Heart left ventricle (tissue), 16 donors: ENCODE data around the gene PET117. TPM values are rescaled to one million over a fixed set of nuclear protein-coding genes. Genes with fewer than 3 reads are reported as not detected.

ENCODE experiments used
- ATAC-seq, 4 donors: fragments of 200-7000 bp; cut with Tn5 transposase; one replicate each; pipeline ENCODE4 v1.9.1; 2020 to 2022; ENCODE audit warnings: moderate library complexity in 4 of 4, mild to moderate bottlenecking in 3 of 4, moderate number of reproducible peaks in 1 of 4
- DNase-seq, 5 donors: peaks; one replicate each; pipeline ENCODE4 v3.0.0-alpha.2; 2020
- H3K27ac ChIP-seq, 12 donors: fragments of 200-600 bp; sonication (generic) in 4 of 12; one replicate each; pipeline versions ENCODE4 v1.5.0 to v1.8.0; 2016 to 2022; ENCODE audit warnings: mild to moderate bottlenecking in 2 of 12
- H3K27me3 ChIP-seq, 9 donors: fragments of 200-600 bp; sonication (generic) in 2 of 9; one replicate each; pipeline versions ENCODE4 v1.5.1 to v1.8.0; 2016 to 2022; ENCODE audit warnings: mild to moderate bottlenecking in 3 of 9
- H3K36me3 ChIP-seq, 9 donors: fragments of 200-600 bp; sonication (generic) in 2 of 9; one replicate each; pipeline versions ENCODE4 v1.5.0 to v1.8.0; 2018 to 2022; ENCODE audit warnings: mild to moderate bottlenecking in 2 of 9
- H3K4me1 ChIP-seq, 12 donors: fragments of 200-600 bp; sonication (generic) in 4 of 12; one replicate each; pipeline versions ENCODE4 v1.5.0 to v1.8.0; 2016 to 2022; ENCODE audit warnings: mild to moderate bottlenecking in 3 of 12
- H3K4me3 ChIP-seq, 12 donors: fragments of 200-600 bp; sonication (generic) in 4 of 12; one replicate each; pipeline versions ENCODE4 v1.5.0 to v1.8.0; 2017 to 2022; ENCODE audit warnings: mild to moderate bottlenecking in 9 of 12, moderate library complexity in 4 of 12
- H3K9me3 ChIP-seq, 12 donors: fragments of 200-600 bp; sonication (generic) in 4 of 12; one replicate each; pipeline versions ENCODE4 v1.5.0 to v1.8.0; 2016 to 2022; ENCODE audit warnings: mild to moderate bottlenecking in 1 of 12
- CTCF ChIP-seq, 12 donors: fragments of 200-600 bp; sonication (generic) in 4 of 12; IDR thresholded peaks; one replicate each; pipeline versions ENCODE4 v1.5.0 to v1.8.0; 2018 to 2022; ENCODE audit warnings: antibody characterized with exemption in 12 of 12, mild to moderate bottlenecking in 5 of 12
- POLR2A ChIP-seq, 2 donors: fragments of 450-650 bp; IDR thresholded peaks; one replicate each; pipeline ENCODE4 v1.6.1; 2017; ENCODE audit warnings: antibody characterized with exemption in 2 of 2, mild to moderate bottlenecking in 2 of 2, moderate library complexity in 2 of 2
- WGBS, 4 donors: extraction: QIAGEN DNeasy Blood & Tissue Kit in 2 of 4; methylation state at CpG; one replicate each; pipeline versions ENCODE4 v1.1.5 to v1.1.7; 2013 to 2018; 5-methylcytosine and 5-hydroxymethylcytosine counted together
- intact Hi-C, 10 donors: fragments of 100-400 bp; cut with DNase I; formaldehyde crosslinking; loops; one replicate each; pipeline versions ENCODE4 v1.11.1 to v1.14.2; 2022
- polyA plus RNA-seq, 2 donors: library from polyadenylated mRNA; stranded (reverse); fragments of 200-250 nt; gene quantifications; one replicate each; pipeline ENCODE4 v1.2.3, GENCODE V29; 2013
- total RNA-seq, 9 donors: library from RNA; depleted of rRNA in 2 of 9; stranded (reverse); fragments of >200 nt in 2 of 9; fragmentation: NEBNext Ultra II Directional in 3 of 9; extraction: Animal tissue kit (Norgen Biotek cat#: 25700) in 3 of 9; gene quantifications; one replicate each; pipeline versions ENCODE4 v1.1.0 to v1.2.4, GENCODE V29; 2016 to 2023
- donor health status: ischemic (EF 13 %, LVEDD 7.1; RV severe dilation, severe dysfunction).
- donor health status: healthy with polysubstance abuse.
- donor health status: DM: no; HTN: yes; CAD: no.
- donor health status: DM: no; HTN: no; CAD: no.
- donor health status: ischemic (EF 25% LVEDD 6.9; RV normal size, moderate dysfunction).
- donor health status: ischemic (EF 25% LVEDD 5.7; RV mildly dilated, moderate dysfunction).
- donor health status: healthy.
- donor health status: DM: yes; HTN: yes; CAD: no.
- donor health status: ischemic (EF 35%, LVEDD 5.7; RV mildly dilated, moderate dysfunction).
- donor health status: nonischemic (EF 11% LVEDD 7.7; RV severe dilation, severe dysfunction).
- donor health status: DM: yes; HTN: yes; CAD: no.
- donor health status: PGD.
- donor health status: ischemic (EF 29% LVEDD 5.4; RV normal size, mild dysfunction).
- donor health status: nonischemic (EF 23%, LVEDD 6.1; RV moderate dilation, normal function).

Gene PET117
- total and polyA plus RNA-seq, 11 donors: 8.1 to 15.7 (median 12.6) TPM

- ATAC-seq (no peak), DNase-seq (no peak)
- H3K36me3 ChIP-seq: no peaks in the 10 kb centered on the region
- H3K4me1 ChIP-seq: no peaks in the 10 kb centered on the region
- WGBS, 4 donors: 84 to 92% (median 90%) methylated on average over 10 of the region's 10 CpGs
- H3K27me3 ChIP-seq: peaks cover 0 to 37% (median 3%) of the 10 kb centered on the region in 9 donors
- no peak overlapping the region for H3K27ac ChIP-seq
- no peak overlapping the region for H3K4me3 ChIP-seq
- intact Hi-C loops: no loop called here
- no peaks in the 10 kb centered on the region for H3K9me3 ChIP-seq
- TF ChIP-seq CTCF (IDR thresholded peaks at IDR 0.05) (no peak), POLR2A (IDR thresholded peaks at IDR 0.05) (no peak)
These were observed 47.2 kb upstream of the PET117 start for GRCh38 chr20:18090477-18090876.

- WGBS, 4 donors: 44 to 63% (median 45%) methylated on average over 7 of the region's 7 CpGs
- peaks cover 0 to 37% (median 3%) of the 10 kb centered on the region in 9 donors for H3K27me3 ChIP-seq
- no peak for DNase-seq
These were observed 46.0 kb upstream of the PET117 start for GRCh38 chr20:18091623-18092022.

GRCh38 chr20:18092890-18093289 is 44.8 kb upstream of the PET117 start:
- no peak for DNase-seq
- WGBS, 4 donors: 73 to 88% (median 76%) methylated on average over 8 of the region's 8 CpGs
- TF ChIP-seq POLR2A (IDR thresholded peaks at IDR 0.05) (no peak), CTCF (IDR thresholded peaks at IDR 0.05) (no peak)
- Histone ChIP-seq H3K36me3 (no peaks in the 10 kb centered on the region), H3K4me1 (no peaks in the 10 kb centered on the region), H3K27ac (no peak overlapping the region), H3K4me3 (no peak overlapping the region), H3K9me3 (no peaks in the 10 kb centered on the region), H3K27me3 (peaks cover 0 to 37% (median 3%) of the 10 kb centered on the region in 9 donors)
- ATAC-seq: no peak
- intact Hi-C loops: no loop called here

More at GRCh38 chr20:18091623-18092022, 46.0 kb upstream of the PET117 start:
- H3K4me1 ChIP-seq: no peaks in the 10 kb centered on the region
- H3K9me3 ChIP-seq: no peaks in the 10 kb centered on the region
- TF ChIP-seq POLR2A (IDR thresholded peaks at IDR 0.05) (no peak), CTCF (IDR thresholded peaks at IDR 0.05) (no peak)
- ATAC-seq: no peak
- H3K36me3 ChIP-seq: no peaks in the 10 kb centered on the region
- H3K4me3 ChIP-seq: no peak overlapping the region
- no peak overlapping the region for H3K27ac ChIP-seq
- intact Hi-C loops: no loop called here

- 71 to 82% (median 75%) methylated on average over 10 of the region's 10 CpGs for WGBS, 4 donors
- no peak for TF ChIP-seq CTCF (IDR thresholded peaks at IDR 0.05)
- TF ChIP-seq POLR2A (IDR thresholded peaks at IDR 0.05): no peak
- H3K27me3 ChIP-seq: peaks cover 0 to 37% (median 3%) of the 10 kb centered on the region in 9 donors
These were observed 44.3 kb upstream of the PET117 start for GRCh38 chr20:18093388-18093787.

More at GRCh38 chr20:18093388-18093787, 44.3 kb upstream of the PET117 start:
- no peak for DNase-seq
- no peaks in the 10 kb centered on the region for H3K36me3 ChIP-seq
- ATAC-seq: no peak
- H3K27ac ChIP-seq: no peak overlapping the region
- no peak overlapping the region for H3K4me3 ChIP-seq
- no peaks in the 10 kb centered on the region for H3K9me3 ChIP-seq
- intact Hi-C loops: no loop called here
- no peaks in the 10 kb centered on the region for H3K4me1 ChIP-seq
